AML-193 (cell line): ENCODE data around the gene ZFYVE28.

Experiments
- DNase-seq, 2 experiments: peaks; one replicate each; lab custom pipeline; 2025; lab: John Stamatoyannopoulos, UW

ZFYVE28 gene

GRCh38 chr4:2366252-2367192 lies 51.9 kb downstream of the ZFYVE28 start:
- DNase-seq: no peak

- DNase-seq: no peak
Measured at GRCh38 chr4:2365913-2366210, 52.6 kb downstream of the ZFYVE28 start.

GRCh38 chr4:2365054-2365912 lies 53.2 kb downstream of the ZFYVE28 start:
- DNase-seq: no peak

- no peak for DNase-seq
Measured at GRCh38 chr4:2364654-2365053, 53.8 kb downstream of the ZFYVE28 start.

- no peak for DNase-seq
Measured at GRCh38 chr4:2363951-2364653, 54.3 kb downstream of the ZFYVE28 start.

GRCh38 chr4:2363056-2363721 lies 55.3 kb downstream of the ZFYVE28 start:
- DNase-seq: peak in 1 of 2 experiments; percentile 5

GRCh38 chr4:2362266-2363055 lies 56.0 kb downstream of the ZFYVE28 start:
- no peak for DNase-seq

GRCh38 chr4:2361366-2362265 lies 56.8 kb downstream of the ZFYVE28 start:
- no peak for DNase-seq

GRCh38 chr4:2360396-2360730 lies 58.1 kb downstream of the ZFYVE28 start:
- DNase-seq: no peak

GRCh38 chr4:2359591-2360395 lies 58.7 kb downstream of the ZFYVE28 start:
- DNase-seq: no peak

GRCh38 chr4:2357821-2358745 lies 60.4 kb downstream of the ZFYVE28 start:
- no peak for DNase-seq

- no peak for DNase-seq
Measured at GRCh38 chr4:2356123-2357069, 62.0 kb downstream of the ZFYVE28 start.

GRCh38 chr4:2354760-2355159 lies 63.7 kb downstream of the ZFYVE28 start:
- no peak for DNase-seq

GRCh38 chr4:2354118-2354517 lies 64.3 kb downstream of the ZFYVE28 start:
- no peak for DNase-seq

- DNase-seq: no peak
Measured at GRCh38 chr4:2353222-2354107, 65.0 kb downstream of the ZFYVE28 start.

- no peak for DNase-seq
Measured at GRCh38 chr4:2352729-2353221, 65.7 kb downstream of the ZFYVE28 start.
